NCI-H2107 treated with DMSO at 0.1 percent for 48 hours (cell line): Measurements from ENCODE around the gene PRKCA.
"Not testable (repeated sequence)": the region's sequence is repeated elsewhere in the genome, so short reads cannot be mapped to it uniquely, and the experiment has no call there.

Source experiments
- DNase-seq: peaks from one replicate; lab custom pipeline; 2025; ENCODE audit not compliant: unreplicated experiment; lab: John Stamatoyannopoulos, UW

PRKCA gene

DNA sequence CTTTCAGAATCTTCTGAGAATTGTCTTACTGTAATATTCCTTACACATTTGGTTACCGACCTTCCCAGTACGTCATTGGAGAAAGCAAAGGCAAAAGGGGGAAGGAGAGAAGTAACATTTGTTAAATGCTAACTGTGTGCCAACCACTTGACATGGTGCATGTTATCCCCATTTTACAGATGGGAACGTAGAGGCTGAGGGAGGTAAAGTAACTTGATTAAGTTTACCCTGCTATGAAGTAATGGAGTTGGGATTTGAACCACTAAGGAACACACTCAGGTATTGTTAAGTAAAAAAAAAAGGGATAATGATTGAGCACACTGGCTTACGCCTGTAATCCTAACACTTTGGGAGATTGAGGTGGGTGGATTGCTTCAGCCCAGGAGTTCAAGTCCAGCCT is 156.4 kb downstream of the PRKCA start:
- DNase-seq: no peak

DNA sequence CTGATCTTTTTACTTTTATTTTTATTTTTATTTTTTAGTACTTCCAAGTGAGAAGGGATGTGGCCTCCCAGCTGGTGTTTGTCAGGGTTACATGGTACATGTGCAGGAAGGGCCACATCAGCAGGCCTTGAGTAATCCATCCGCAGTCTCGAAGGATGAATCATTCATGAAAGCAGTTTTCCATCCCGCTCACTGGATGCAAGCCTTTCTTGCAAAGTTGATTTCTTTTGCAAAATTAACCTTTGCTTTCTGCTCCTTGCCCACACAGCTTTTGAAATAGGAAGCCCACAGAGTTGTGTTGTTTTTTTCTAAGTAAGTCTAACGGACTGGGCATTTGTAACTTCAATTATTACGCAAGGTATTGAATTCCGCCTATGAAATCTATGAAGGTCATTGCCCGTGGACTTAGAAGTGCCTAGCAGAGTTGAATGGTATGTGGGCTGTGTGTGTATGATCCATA is 157.4 kb downstream of the PRKCA start:
- DNase-seq: no peak

DNA sequence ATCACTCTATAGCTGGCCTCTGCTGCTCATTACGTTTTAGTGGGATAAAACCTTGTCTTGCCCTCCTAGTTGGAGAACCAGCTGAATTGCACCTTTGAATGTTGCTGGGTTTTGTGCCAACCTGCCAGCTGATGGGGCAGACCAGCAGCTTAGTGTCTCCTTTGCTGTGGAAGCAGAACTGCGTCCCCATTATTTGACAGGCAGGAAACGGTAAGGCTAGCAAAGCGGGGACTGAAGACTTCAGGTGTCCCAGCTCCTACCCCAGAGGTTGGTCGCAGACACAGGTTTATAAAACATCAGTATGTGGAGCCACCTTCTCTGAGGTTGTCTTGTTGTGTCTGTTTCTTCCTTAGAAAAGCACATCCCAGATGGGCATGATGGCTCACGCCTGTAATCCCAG is 158.1 kb downstream of the PRKCA start:
- DNase-seq: no peak

DNA sequence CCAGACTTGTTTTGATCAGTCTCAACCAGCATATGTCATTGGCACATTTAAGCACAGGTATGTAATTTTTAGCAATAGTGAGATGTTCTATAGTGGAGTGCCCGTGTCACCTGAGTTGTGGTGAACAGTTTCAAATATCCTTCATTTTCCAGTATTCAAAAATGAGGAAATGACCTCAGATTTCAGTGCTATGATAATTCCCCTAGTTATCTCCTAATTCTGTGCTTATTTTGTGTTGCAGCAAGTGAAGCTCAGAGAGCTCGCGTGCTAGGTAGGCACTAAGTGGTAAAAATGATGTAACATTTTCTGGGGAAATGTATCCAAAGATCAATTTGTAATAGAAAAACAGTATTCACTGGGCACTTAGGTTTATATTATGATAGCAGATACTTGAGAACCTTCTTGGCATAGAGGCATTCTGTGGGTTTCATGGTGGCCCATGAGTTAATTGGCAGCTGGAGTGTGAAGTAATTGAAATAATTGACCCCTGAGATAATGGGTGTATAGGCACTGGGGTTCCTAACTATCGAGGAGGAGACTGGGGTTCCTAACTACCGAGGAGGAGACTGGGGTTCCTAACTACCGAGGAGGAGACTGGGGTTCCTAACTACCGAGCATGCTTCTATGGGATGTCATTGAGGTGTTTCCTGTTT is 159.1 kb downstream of the PRKCA start:
- DNase-seq: no peak

DNA sequence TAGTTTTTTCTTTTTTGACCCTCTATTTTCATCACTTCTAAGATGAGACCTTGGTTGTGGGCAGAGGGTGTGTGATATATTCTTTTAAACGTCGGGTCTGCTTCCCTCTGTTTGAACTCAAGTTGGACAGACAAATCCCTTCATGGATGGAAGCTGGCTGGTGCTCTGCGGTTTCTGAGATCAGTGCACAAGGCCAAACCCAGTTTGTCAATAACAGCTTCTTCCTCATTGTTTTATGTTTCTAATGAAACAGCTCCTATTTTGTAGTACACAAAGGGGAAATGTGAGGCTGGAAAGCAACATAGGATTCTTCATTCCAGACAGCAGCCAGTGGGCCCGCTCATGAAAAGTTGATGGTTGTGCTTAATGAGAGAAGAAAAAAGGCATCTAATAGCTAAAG is 159.6 kb downstream of the PRKCA start:
- DNase-seq: no peak

DNA sequence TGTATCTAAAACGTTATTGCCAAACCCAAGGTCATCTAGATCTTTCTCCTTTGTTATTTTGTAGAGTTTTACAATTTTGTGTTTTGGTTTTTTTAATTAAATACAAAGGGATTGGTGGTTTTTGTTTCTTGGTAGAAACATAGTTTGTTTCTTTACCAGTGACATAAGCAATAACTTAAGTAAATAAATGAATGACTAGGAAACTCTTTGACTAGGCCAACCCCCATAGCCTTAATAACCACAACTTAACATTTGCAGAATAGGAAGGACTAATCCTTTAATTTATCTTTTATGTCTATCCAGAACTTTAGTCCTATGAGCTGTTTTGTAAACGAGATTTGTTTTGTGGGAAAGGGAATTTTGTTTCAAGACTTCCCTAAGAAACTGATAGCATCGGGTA is 162.5 kb downstream of the PRKCA start:
- no peak for DNase-seq

DNA sequence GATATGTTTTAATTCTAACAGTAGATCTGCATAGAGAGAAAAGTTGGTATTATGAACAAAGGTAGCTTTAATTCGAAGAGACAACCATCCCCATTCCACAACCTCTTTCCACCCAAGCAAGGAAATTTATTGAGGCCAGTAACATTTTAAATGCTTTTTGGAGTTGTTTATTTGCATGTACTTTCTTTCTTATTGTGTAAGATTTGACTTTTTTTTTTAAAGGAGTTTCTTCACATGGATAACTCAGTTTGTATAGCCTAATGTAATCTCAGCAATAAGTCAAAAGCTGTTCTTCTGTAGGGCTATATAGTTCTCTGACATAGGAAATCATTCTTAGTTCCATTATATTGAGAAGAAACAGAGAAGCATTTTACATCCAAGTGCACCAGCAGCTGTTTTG is 163.3 kb downstream of the PRKCA start:
- DNase-seq: no peak

DNA sequence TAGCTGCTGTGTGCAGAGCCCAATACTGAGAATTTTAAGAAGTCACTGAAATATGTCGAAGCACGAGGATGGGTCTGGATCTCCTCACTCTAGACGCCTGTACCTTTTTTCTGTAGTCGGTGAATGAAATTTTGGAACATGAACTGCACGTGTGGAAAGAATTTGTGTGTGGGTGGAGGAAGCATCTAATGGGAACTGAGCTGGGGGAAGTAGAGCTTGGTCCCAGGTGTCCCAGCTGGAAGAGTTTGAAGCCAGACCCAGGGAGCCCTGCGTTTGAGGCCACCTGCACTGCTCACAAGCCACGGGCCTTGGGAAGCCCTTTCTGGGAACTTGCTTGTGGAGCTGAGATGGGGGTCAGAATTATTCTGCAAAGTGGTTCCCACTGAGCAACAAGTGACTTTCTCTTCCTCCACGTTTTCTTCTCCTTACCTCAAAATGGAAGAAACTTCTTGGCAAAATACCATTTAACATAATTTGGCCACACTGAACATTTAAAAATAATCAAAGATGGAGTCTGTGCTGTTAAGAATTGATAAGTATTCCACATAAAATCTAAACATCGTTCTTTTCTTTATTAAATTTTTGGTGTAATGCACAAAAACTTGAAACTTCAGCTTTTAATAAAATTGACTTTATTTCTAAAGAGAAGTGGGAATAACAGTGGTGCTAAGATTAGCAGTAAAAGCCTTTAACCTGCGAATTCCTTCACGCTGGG is 163.8 kb downstream of the PRKCA start:
- DNase-seq: no peak

DNA sequence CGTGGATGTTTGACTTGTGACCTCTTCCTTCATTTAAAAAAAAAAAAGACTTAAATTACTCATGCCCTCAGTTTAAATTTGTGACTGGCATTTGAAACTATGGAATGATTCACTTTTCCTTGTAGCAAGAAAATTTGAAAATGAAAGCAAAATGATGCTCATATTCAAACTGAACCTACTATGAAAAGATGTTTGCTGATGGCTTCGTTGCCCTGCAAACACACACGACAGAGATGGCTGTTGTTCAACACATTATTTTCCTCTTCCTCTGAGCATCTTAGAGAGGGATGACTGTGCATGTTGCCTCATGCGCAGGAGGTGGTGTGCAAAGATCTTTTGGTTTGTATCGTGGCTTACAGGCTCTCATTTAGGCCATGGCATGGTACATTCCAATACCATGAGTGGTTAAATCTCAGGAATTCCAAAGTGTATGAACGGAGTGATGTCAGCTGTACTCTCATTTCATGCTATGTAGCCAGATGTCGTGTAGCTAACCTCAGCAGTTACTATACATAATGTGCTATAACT is 164.5 kb downstream of the PRKCA start:
- DNase-seq: no peak

DNA sequence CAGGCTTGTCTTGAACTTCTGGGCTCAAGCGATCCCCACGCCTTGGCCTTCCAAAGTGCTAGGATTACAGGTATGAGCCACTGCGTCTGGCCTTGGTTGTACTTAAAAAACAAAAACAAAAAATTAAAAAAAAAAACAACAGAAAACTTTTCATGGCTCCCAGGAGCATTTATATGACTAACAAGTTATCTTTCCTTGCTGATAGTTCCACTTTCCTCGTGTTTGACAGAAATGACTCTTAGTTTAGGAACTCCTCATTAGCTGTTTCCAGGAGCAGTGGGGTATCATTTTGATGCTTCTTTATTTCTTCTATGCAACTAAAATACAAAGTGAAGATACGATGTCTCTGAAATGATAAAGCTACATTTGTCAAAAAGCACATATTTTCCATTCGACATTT is 165.4 kb downstream of the PRKCA start:
- no peak for DNase-seq

DNA sequence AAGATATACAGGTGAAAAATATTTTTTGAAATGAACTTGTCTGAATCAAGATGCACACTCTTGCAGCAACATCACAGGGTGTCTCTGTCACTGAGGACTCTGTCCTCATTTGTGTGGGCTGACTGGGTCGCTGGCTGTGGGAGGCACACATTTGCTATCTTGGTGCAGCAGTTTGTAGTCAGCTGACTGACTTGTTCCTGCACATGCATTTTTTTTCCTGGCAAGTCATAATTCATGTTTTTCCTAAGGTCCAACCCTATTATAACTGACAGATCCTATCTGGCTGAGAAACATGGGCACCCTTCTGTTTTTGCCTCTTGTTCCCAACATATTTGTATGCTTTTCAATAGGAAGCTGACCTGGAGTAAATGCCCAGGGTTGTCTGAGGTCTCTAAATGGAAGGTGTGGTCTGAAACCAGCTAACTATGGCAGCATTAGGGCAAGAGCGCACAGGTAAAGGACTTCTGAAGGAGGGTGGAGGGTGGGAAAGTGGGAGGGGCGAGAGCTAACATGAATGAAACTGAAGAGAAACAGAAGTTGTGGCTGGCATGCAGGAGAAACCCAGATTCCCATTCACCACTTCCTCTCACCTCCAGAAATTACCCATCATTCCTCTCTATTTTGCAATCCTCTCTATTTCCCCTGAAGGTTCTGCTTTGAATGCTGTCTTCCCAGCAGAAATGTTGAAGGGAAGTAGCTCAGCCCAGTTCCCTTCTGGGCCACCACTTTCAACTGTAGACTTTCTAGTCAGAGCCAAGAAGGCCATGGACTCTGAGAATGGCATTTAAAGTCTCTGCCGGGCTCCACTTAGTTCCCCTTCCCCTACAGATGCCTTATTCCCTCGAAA is 166.1 kb downstream of the PRKCA start:
- no peak for DNase-seq

DNA sequence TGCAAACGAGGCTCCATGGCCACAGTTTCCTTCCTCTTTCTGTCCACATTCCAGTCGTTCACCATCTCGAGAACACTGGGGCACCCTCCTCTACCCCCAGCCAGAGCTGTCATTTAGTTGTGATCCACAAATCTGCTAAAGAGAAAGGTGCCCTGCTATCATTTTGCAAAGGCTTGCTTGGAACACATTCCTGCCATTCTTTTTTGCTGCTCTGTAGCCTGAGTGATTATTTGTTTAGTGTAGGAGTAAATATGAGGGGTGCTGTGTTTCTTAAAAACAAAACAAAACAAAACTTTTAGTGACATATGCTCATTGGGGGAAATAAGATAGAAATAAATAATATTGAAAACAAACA is 166.7 kb downstream of the PRKCA start:
- DNase-seq: no peak

DNA sequence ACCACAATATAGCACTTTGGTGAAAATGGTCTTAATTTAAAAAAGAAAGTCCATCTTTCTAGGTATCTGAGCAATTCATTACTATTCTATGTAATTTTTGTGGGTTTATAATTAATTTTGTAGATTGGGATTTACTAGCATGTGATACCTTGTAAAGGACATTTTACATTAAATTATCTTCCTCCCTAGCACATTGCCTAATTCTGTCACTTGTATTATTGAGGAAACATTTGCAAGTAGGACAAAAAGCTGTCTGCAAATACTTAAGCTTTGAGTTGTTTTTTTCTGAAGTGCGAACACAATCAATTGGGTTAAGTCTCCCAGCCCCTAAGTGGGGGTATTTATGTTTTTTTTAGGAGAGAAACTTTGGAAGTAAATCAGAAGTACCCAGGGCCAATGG is 167.0 kb downstream of the PRKCA start:
- no peak for DNase-seq

DNA sequence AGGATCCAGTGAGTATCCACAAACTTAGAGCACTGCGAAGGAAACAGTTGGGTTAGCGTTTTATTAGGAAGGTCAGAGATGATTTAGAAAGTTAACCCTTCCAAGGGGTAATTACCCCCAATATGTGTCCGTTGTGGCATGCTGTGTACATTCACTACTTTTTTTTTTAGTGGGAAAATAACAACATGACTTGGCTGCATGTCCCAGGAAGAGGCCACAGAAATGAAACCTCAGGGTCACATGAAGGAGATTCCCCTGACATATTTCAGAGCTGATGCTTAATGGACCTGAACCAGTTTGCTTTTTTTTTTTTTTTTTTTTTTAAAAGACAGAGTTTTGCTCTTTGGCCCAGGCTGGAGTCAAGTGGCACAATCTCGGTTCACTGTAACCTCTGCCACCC is 167.5 kb downstream of the PRKCA start:
- DNase-seq: no peak

DNA sequence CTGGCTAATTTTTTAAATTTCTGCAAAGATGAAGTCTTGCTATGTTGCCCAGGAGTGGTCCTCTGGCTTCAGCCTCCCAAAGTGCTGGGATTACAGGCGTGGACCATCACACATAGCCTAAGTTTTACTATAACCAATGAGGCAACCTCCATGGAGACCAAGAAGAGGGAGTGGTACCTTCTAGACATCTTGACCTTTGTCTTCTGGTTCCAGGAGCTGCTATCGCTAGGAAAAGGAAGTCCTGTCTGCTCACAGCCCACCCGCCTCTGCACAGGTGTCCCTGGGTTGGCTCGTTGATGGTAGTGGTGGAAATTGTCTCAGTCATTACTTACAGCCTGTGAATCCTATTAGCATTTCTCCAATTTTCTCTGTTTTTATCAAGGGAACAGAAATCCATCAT is 169.7 kb downstream of the PRKCA start:
- no peak for DNase-seq

DNA sequence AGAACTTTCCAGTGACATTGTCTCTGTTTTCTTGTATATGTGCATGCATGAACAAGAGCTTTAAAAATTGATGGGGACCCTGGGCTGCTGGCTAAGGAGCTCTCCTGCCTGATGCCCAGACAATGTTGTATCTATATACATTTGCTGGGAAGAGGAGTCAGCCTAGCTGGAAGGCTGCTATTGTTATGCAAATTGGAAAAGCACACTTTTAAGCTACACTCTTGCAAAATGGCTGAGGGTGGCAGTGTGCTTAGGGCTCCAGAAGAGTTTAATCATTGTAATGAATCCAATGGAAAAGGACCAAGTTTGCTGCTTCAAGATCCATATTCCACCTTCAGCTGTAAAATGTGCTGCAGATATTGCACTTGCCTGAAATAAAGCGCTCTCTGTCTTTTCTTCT is 171.8 kb downstream of the PRKCA start:
- DNase-seq: peak; percentile 44

DNA sequence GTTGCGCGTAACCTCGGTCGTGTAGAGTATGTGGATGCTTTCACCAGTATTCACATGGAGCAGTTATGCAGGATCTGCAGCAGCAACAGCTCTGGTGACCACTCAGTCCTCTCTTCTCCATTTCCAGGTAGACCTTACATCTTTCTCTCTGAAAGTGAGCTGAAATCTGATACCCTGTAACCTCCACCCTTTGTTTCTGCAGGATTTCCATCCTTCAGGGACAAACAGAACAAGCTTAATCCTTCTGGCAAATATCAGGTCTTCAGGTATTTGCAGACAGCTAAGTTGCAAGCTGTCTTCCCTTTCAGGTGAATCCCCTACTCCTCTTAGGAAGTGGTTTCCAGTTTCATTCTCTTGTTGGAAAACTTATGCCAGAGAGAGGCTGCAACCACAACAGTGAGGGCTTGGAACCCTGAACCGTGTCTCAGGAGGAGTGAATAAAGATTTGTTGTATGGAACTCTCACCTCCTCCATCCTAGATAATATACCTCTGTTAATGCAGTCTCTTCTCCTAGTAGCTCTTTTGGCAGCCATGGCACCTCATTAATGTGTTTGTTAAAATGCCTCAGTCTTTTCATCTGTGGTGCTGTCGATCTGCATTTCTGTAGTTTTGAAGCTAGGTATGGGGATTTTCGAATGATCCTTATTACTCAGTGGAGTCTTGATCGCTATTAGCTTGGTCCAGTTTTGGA is 172.5 kb downstream of the PRKCA start:
- DNase-seq: peak; percentile 50

DNA sequence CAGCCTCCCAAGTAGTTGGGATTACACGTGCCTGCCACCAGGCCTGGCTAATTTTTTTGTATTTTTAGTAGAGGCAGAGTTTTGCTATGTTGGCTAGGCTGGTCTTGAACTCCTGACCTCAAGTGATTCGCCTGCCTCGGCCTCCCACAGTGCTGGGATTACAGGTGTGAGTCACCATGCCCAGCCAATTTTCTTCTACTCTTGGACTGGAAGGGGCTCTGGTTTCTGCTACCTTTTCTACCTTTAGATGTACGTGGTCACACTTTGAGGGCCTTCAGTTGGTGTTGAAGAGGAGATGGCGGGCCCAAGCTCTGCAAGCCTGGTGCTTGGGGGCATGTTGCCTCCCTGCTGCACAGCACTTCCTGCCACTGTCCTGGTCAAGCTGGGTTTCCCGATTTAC is 173.6 kb downstream of the PRKCA start:
- no peak for DNase-seq

DNA sequence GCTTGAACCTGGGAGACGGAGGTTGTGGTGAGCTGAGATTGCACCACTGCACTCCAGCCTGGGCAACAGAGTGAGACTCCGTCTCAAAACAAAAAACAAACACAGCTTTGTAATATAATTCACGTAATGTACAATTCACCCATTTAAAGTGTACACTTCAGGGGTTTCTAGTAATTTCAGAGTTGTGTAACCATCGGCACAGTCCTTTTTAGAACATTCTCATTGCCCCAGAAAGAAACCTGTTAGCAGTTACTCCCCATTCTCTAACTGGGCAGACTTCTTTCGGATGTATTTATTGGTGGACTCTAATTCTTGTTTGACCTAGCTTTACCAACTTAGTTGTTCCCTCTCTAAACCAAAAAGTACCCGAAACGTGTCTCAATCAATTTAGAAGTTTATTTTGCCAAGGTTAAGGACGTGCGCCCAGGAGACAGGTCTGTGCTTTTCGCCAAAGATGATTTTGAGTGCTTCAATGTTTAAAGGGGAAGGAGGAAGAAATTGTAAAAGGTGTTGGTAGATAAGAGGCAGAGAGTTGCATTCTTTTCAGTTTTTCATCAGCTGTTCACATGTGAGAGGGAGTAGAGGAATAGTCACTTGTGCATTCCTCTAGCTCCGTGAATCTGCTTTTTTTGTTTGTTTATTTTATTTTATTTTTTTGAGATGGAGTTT is 175.3 kb downstream of the PRKCA start:
- DNase-seq: no peak

DNA sequence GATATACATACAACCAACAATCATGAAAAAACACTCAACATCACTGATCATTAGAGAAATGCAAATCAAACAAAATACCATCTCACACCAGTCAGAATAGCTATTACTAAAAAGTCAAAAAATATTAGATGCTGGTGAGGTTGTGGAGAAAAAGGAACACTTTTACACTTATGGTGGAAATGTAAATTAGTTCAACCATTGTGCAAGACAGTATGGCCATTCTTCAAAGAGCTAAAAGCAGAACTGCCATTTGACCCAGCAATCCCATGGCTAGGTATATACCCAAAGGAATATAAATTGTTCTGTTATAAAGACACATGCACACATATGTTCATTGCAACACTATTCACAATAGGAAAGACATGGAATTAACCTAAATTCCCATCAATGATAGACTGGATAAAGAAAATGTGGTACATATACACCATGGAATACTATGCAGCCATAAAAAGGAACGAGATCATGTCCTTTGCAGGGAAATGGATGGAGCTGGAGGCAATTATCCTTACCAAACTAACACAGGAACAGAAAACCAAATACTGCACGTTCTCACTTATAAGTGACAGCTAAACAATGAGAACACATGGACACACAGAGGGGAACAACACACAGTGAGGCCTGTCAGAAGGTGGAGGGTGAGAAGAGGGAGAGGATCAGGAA is 176.9 kb downstream of the PRKCA start:
- DNase-seq: not testable (repeated sequence)
